ENCODE measurements around the gene RASSF1. TPM values are rescaled to one million over a fixed set of nuclear protein-coding genes. Genes with fewer than 3 reads are reported as not detected.

RASSF1 gene
- total and polyA plus RNA-seq, 2 of the 13 experiments (the other 11 are each of a cell fraction or from before 2014, with no cell fraction given) = 10.2 to 27.5 TPM

DNA sequence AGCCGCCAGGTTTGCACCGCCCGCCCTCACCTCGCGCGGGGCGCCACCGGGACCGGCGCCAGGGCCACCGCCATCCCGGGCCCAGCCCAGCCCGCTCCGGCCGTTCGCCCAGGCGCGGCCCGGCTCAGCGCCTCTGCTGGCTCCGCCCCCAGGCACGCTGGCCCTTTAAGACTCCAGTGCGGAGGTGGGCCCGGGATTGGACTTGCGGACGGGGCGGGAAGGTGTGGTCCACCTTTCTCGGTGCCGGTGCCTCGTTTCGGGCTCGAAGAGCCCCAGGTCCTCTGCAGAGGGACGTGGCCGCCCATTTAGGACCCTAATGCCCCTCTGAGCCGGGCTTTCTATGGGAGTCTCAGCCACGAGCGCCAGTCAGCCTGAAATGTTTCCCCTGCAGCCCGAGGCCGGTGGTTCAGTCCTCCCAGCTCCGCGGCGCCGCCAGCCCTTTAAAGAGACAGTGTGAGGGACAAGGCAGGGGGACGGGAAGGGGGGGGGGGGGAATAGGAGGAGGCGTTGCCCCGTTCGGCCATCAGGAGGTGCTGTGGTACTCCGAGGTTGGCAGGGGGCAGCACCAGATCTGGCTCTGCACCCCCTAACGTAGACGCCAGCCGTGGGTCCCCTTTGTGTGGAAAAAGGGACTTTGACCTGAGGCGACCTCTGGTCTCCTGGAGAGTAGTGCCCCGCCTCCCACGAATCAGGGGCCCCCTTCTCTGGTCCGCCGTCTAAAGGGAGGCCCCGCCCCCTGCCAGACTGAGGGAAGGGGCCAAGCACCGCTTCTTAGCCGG lies 19.1 kb downstream of the RASSF1 start (continued):
- TF ChIP-seq, protein P1, sequence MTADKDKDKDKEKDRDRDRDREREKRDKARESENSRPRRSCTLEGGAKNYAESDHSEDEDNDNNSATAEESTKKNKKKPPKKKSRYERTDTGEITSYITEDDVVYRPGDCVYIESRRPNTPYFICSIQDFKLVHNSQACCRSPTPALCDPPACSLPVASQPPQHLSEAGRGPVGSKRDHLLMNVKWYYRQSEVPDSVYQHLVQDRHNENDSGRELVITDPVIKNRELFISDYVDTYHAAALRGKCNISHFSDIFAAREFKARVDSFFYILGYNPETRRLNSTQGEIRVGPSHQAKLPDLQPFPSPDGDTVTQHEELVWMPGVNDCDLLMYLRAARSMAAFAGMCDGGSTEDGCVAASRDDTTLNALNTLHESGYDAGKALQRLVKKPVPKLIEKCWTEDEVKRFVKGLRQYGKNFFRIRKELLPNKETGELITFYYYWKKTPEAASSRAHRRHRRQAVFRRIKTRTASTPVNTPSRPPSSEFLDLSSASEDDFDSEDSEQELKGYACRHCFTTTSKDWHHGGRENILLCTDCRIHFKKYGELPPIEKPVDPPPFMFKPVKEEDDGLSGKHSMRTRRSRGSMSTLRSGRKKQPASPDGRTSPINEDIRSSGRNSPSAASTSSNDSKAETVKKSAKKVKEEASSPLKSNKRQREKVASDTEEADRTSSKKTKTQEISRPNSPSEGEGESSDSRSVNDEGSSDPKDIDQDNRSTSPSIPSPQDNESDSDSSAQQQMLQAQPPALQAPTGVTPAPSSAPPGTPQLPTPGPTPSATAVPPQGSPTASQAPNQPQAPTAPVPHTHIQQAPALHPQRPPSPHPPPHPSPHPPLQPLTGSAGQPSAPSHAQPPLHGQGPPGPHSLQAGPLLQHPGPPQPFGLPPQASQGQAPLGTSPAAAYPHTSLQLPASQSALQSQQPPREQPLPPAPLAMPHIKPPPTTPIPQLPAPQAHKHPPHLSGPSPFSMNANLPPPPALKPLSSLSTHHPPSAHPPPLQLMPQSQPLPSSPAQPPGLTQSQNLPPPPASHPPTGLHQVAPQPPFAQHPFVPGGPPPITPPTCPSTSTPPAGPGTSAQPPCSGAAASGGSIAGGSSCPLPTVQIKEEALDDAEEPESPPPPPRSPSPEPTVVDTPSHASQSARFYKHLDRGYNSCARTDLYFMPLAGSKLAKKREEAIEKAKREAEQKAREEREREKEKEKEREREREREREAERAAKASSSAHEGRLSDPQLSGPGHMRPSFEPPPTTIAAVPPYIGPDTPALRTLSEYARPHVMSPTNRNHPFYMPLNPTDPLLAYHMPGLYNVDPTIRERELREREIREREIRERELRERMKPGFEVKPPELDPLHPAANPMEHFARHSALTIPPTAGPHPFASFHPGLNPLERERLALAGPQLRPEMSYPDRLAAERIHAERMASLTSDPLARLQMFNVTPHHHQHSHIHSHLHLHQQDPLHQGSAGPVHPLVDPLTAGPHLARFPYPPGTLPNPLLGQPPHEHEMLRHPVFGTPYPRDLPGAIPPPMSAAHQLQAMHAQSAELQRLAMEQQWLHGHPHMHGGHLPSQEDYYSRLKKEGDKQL (CRISPR knock-in tag; IDR thresholded peaks at IDR 0.05; ENCODE audit: low read depth) = no peak
- TF ChIP-seq TBL1XR1 (IDR thresholded peaks at IDR 0.05; ENCODE audit: borderline replicate concordance, low read length, partially characterized antibody) (peak; percentile 4), ZNF430 (CRISPR knock-in tag; IDR thresholded peaks at IDR 0.05) (peak; percentile 61; the same call in 1 of the 2 replicates), NAIF1 (CRISPR knock-in tag; IDR thresholded peaks at IDR 0.05; ENCODE audit: borderline replicate concordance) (0 out of 2 replicates have a peak, but pooled peaks have one; percentile 59), ZNF274 (CRISPR knock-in tag; IDR thresholded peaks at IDR 0.05) (0 out of 2 replicates have a peak, but pooled peaks have one; percentile 26), ZBTB33 (CRISPR knock-in tag; IDR thresholded peaks at IDR 0.05) (no peak), BCL6 (CRISPR knock-in tag; IDR thresholded peaks at IDR 0.05) (peak; percentile 49; the same call in 1 of the 2 replicates), PPARG (CRISPR knock-in tag; conservative IDR thresholded peaks at IDR 0.05) (peak; percentile 12; the same call in 1 of the 2 replicates), RAD51 (IDR thresholded peaks at IDR 0.05; ENCODE audit: borderline replicate concordance) (no peak), ZFX (CRISPR knock-in tag; IDR thresholded peaks at IDR 0.05; ENCODE audit: low read depth) (peak; percentile 74)
- TF ChIP-seq, protein P2, sequence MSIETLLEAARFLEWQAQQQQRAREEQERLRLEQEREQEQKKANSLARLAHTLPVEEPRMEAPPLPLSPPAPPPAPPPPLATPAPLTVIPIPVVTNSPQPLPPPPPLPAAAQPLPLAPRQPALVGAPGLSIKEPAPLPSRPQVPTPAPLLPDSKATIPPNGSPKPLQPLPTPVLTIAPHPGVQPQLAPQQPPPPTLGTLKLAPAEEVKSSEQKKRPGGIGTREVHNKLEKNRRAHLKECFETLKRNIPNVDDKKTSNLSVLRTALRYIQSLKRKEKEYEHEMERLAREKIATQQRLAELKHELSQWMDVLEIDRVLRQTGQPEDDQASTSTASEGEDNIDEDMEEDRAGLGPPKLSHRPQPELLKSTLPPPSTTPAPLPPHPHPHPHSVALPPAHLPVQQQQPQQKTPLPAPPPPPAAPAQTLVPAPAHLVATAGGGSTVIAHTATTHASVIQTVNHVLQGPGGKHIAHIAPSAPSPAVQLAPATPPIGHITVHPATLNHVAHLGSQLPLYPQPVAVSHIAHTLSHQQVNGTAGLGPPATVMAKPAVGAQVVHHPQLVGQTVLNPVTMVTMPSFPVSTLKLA (IDR thresholded peaks at IDR 0.05) = no peak
- TF ChIP-seq, protein P3, sequence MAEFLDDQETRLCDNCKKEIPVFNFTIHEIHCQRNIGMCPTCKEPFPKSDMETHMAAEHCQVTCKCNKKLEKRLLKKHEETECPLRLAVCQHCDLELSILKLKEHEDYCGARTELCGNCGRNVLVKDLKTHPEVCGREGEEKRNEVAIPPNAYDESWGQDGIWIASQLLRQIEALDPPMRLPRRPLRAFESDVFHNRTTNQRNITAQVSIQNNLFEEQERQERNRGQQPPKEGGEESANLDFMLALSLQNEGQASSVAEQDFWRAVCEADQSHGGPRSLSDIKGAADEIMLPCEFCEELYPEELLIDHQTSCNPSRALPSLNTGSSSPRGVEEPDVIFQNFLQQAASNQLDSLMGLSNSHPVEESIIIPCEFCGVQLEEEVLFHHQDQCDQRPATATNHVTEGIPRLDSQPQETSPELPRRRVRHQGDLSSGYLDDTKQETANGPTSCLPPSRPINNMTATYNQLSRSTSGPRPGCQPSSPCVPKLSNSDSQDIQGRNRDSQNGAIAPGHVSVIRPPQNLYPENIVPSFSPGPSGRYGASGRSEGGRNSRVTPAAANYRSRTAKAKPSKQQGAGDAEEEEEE (CRISPR knock-in tag; IDR thresholded peaks at IDR 0.05; ENCODE audit: borderline replicate concordance) = 0 out of 2 replicates have a peak, but pooled peaks have one; percentile 3
- TF ChIP-seq, protein P4, sequence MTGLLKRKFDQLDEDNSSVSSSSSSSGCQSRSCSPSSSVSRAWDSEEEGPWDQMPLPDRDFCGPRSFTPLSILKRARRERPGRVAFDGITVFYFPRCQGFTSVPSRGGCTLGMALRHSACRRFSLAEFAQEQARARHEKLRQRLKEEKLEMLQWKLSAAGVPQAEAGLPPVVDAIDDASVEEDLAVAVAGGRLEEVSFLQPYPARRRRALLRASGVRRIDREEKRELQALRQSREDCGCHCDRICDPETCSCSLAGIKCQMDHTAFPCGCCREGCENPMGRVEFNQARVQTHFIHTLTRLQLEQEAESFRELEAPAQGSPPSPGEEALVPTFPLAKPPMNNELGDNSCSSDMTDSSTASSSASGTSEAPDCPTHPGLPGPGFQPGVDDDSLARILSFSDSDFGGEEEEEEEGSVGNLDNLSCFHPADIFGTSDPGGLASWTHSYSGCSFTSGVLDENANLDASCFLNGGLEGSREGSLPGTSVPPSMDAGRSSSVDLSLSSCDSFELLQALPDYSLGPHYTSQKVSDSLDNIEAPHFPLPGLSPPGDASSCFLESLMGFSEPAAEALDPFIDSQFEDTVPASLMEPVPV (CRISPR knock-in tag; IDR thresholded peaks at IDR 0.05) = 0 out of 2 replicates have a peak, but pooled peaks have one; percentile 9
